Adrenal gland (tissue), 19 donors: ENCODE measurements around the gene BSND. TPM values are rescaled to one million over a fixed set of nuclear protein-coding genes. Genes with fewer than 3 reads are reported as not detected.

ENCODE experiments used
- DNase-seq, 7 donors: peaks; one replicate each; pipeline ENCODE4 v3.0.0-alpha.2; 2019 to 2020
- H3K27ac ChIP-seq, 5 donors: fragments of 200-600 bp; sonication (generic) in 4 of 5; 1 replicate in 3 of 5; 2 replicates in 2 of 5; pipeline versions ENCODE4 v1.5.1 to v1.8.0; 2016 to 2020; ENCODE audit warnings: mild to moderate bottlenecking in 1 of 5
- H3K27me3 ChIP-seq: fragments of 200-600 bp; 2 replicates; pipeline ENCODE4 v1.8.0; 2021
- H3K36me3 ChIP-seq, 2 donors: fragments of 200-600 bp; replicated peaks in 1 of 2; 1 replicate in 1 of 2; 2 replicates in 1 of 2; pipeline versions ENCODE4 v1.5.1 to v1.8.0; 2018 to 2022
- H3K4me1 ChIP-seq, 2 donors: fragments of 200-600 bp; replicated peaks in 1 of 2; 1 replicate in 1 of 2; 2 replicates in 1 of 2; pipeline versions ENCODE4 v1.5.1 to v1.8.0; 2018 to 2021
- H3K4me3 ChIP-seq, 4 donors: fragments of 200-600 bp; sonication (generic) in 3 of 4; one replicate each; pipeline ENCODE4 v1.5.1; 2016 to 2018
- H3K9me3 ChIP-seq, 3 donors: fragments of 200-600 bp; sonication (generic) in 1 of 3; replicated peaks in 1 of 3; 1 replicate in 2 of 3; 2 replicates in 1 of 3; pipeline versions ENCODE4 v1.5.1 to v1.8.0; 2016 to 2021
- POLR2A ChIP-seq, 2 donors: fragments of 450-650 bp; IDR thresholded peaks; one replicate each; pipeline ENCODE4 v1.6.1; 2017; ENCODE audit warnings: antibody characterized with exemption in 2 of 2, mild to moderate bottlenecking in 2 of 2, moderate library complexity in 1 of 2
- WGBS, 4 donors: extraction: QIAGEN DNeasy Blood & Tissue Kit in 2 of 4; methylation state at CpG; one replicate each; pipeline versions ENCODE4 v1.1.5 to v1.1.7; 2013 to 2017; 5-methylcytosine and 5-hydroxymethylcytosine counted together
- intact Hi-C, 2 donors: fragments of 100-400 bp; cut with DNase I; formaldehyde crosslinking; loops; one replicate each; pipeline versions ENCODE4 v1.14.1 to v1.15.0; 2022 to 2023
- long read RNA-seq, 10 donors: library from polyadenylated mRNA in 3 of 10; unstranded in 2 of 10; stranded (forward) in 1 of 10; transcript quantifications; one replicate each; pipeline ENCODE4 v2.0.0 and lab custom pipeline, GENCODE V29; 2021 to 2026
- polyA plus RNA-seq, 3 donors: library from polyadenylated mRNA; stranded (reverse); fragments of 200-250 nt in 2 of 3; fragments of 350-450 nt in 1 of 3; fragmentation: Illumina TruSeq in 1 of 3; extraction: RNeasy Lipid Tissue Mini Kit (QIAGEN cat#74804) in 1 of 3; gene quantifications; one replicate each; pipeline ENCODE4 v1.2.3, GENCODE V29; 2013 to 2014
- total RNA-seq, 9 donors: library from RNA; depleted of rRNA in 4 of 9; stranded (reverse); fragments of >200 nt in 4 of 9; fragments of 120-200 nt in 1 of 9; fragmentation: NEBNext Ultra II Directional in 1 of 9; extraction: Animal tissue kit (Norgen Biotek cat#: 25700) in 1 of 9; gene quantifications; one replicate each; pipeline versions ENCODE4 v1.1.0 to v1.2.4, GENCODE V29; 2013 to 2023
- TF ChIP-seq, protein P1 (sequence below), 6 experiments: fragments of 450-650 bp in 4 of 6; fragments of 200-600 bp in 2 of 6; sonication (generic) in 1 of 6; IDR thresholded peaks; 1 replicate in 5 of 6; 2 replicates in 1 of 6; pipeline versions ENCODE4 v1.5.1 to v1.8.0; 2016 to 2021; ENCODE audit warnings: antibody characterized with exemption in 6 of 6, mild to moderate bottlenecking in 2 of 6, moderate library complexity in 1 of 6
- donor health status: healthy with polysubstance abuse.
- donor health status: Bipolar disorder and iron deficiency.
- donor health status: DM: yes; HTN: yes; CAD: no.
- donor health status: DM: no; HTN: no; CAD: no.
- donor health status: DM: no; HTN: no; CAD: no.
- donor health status: DM: yes; HTN: yes; CAD: no.

BSND gene
- under 1 TPM in 1 of 9 donors, not detected in 8; 0.44 TPM for total RNA-seq
- under 1 TPM in 2 of 3 donors, not detected in 1; 0.04 to 0.08 TPM for polyA plus RNA-seq
- long read RNA-seq, donor 1: 0 reads
- long read RNA-seq, donor 2: 0 reads
- long read RNA-seq, donor 3: 0 reads
- long read RNA-seq, donor 4: 0 reads
- long read RNA-seq, donor 5: 0 reads
- long read RNA-seq, donor 6: 0 reads
- long read RNA-seq, donor 7, full-length matches to known transcripts: 1 of 1 reads
- long read RNA-seq, donor 7, partial matches to known transcripts: 0 of 1 reads
- long read RNA-seq, donor 7, other reads (novel, unspliced or antisense): 0 of 1 reads
- long read RNA-seq, donor 8: 0 reads
- long read RNA-seq, donor 9, full-length matches to known transcripts: 1 of 1 reads
- long read RNA-seq, donor 9, partial matches to known transcripts: 0 of 1 reads
- long read RNA-seq, donor 9, other reads (novel, unspliced or antisense): 0 of 1 reads
- long read RNA-seq, donor 10: 0 reads

DNA sequence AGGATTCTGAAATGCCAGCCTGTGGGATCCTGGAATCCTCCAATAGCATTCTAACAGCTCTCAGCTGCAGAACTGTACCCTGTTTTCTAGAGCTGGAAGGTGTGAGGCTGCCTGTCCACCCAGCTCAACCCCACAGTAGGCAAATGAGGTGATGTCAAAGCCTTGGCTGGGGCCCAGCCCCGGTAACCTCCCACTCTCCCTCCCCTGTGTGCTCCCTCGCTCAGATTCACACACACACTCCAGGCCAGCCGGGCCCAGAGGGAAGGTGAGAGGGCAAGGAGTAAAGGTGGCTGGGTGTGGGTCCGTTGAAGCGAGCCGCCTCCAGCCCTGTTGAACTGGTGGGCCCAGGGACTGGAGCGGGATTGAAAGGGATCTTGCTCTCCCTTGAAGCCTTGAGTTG is at the start of gene BSND:
Gene BSND (plus strand): TSS at position 257 of the 400 bp plus-strand sequence. CDS start 254 bp downstream, outside the sequence.
- DNase-seq: no peak
- Histone ChIP-seq H3K27me3 (peaks cover 16% of the 10 kb centered on the region), H3K27ac (no peak within 1 kb of the TSS), H3K36me3 (no peaks in the 10 kb centered on the region), H3K9me3 (no peaks in the 10 kb centered on the region), H3K4me1 (peaks cover 0 to 11% of the 10 kb centered on the region in 2 donors), H3K4me3 (no peak within 1 kb of the TSS)
- 75 to 91% (median 75%) methylated on average over 7 of the region's 7 CpGs for WGBS, 4 donors
- TF ChIP-seq, protein P1, sequence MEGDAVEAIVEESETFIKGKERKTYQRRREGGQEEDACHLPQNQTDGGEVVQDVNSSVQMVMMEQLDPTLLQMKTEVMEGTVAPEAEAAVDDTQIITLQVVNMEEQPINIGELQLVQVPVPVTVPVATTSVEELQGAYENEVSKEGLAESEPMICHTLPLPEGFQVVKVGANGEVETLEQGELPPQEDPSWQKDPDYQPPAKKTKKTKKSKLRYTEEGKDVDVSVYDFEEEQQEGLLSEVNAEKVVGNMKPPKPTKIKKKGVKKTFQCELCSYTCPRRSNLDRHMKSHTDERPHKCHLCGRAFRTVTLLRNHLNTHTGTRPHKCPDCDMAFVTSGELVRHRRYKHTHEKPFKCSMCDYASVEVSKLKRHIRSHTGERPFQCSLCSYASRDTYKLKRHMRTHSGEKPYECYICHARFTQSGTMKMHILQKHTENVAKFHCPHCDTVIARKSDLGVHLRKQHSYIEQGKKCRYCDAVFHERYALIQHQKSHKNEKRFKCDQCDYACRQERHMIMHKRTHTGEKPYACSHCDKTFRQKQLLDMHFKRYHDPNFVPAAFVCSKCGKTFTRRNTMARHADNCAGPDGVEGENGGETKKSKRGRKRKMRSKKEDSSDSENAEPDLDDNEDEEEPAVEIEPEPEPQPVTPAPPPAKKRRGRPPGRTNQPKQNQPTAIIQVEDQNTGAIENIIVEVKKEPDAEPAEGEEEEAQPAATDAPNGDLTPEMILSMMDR (IDR thresholded peaks at IDR 0.05): no peak
- no peak for TF ChIP-seq POLR2A (IDR thresholded peaks at IDR 0.05)
- intact Hi-C loops: no loop called here

DNA sequence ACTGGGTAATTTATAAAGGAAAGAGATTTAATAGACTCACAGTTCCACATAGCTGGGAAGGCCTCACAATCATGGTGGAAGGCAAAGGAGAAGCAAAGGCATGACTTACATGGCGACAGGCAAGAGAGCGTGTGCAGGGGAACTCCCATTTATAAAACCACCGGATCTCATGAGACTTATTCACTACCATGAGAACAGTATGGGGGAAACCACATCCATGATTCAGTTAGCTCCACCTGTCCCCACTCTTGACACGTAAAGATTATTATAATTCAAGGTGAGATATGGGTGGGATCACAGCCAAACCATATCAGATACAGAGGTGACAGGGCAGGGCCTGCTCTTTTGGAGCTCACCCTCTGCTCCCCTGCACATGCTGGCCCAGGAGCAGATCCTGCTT is 49.7 kb upstream of the BSND start:
- Histone ChIP-seq H3K27ac (no peak overlapping the region), H3K9me3 (no peaks in the 10 kb centered on the region), H3K36me3 (no peaks in the 10 kb centered on the region), H3K4me3 (no peak overlapping the region), H3K27me3 (no peaks in the 10 kb centered on the region), H3K4me1 (peaks cover 7 to 8% of the 10 kb centered on the region in 2 donors)
- no peak for TF ChIP-seq POLR2A (IDR thresholded peaks at IDR 0.05)
- TF ChIP-seq, protein P1 (IDR thresholded peaks at IDR 0.05): no peak
- no peak for DNase-seq
- WGBS, 4 donors: 68 to 90% (median 90%) methylated on average over 4 of the region's 4 CpGs
- intact Hi-C loops: loop anchor here (2.0 to 10.0 kb wide), 2 partner anchors 46 to 64 kb away; partner anchors contain the start of gene DHCR24 (in 1 of the 2)

DNA sequence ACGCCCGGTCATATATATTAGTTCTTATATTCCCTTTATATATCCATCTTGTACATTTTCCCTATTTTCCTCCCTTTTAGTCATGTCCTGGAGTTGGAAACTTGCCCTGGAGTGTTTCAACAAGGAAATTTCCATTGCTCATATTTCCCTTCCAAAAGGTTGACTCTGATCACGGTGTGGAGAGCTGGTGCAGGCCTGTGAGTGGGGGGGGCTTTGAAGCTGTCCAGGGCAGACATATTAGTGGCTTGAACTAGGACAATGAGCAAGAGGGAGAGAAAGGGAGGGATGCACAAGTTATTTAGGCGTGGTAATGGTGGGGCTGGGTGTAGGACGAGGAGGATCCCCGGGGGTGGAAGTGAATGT is 48.7 kb upstream of the BSND start:
- Histone ChIP-seq H3K9me3 (no peaks in the 10 kb centered on the region), H3K27ac (peak overlapping the region in 3 of 5 donors; percentile 45 to 78 (median 70)), H3K4me3 (no peak overlapping the region), H3K4me1 (peaks cover 7 to 8% of the 10 kb centered on the region in 2 donors), H3K27me3 (no peaks in the 10 kb centered on the region), H3K36me3 (no peaks in the 10 kb centered on the region)
- WGBS, 4 donors: 49 to 56% (median 53%) methylated on average over 6 of the region's 6 CpGs
- peak in 3 of 7 donors; percentile 42 to 46 (median 45) for DNase-seq
- intact Hi-C loops: loop anchor here in 1 of 2 donors (2.0 kb wide), 1 partner anchor 47 kb away; no protein-coding TSS in a partner anchor
- no peak for TF ChIP-seq POLR2A (IDR thresholded peaks at IDR 0.05)
- TF ChIP-seq, protein P1 (IDR thresholded peaks at IDR 0.05): no peak

DNA sequence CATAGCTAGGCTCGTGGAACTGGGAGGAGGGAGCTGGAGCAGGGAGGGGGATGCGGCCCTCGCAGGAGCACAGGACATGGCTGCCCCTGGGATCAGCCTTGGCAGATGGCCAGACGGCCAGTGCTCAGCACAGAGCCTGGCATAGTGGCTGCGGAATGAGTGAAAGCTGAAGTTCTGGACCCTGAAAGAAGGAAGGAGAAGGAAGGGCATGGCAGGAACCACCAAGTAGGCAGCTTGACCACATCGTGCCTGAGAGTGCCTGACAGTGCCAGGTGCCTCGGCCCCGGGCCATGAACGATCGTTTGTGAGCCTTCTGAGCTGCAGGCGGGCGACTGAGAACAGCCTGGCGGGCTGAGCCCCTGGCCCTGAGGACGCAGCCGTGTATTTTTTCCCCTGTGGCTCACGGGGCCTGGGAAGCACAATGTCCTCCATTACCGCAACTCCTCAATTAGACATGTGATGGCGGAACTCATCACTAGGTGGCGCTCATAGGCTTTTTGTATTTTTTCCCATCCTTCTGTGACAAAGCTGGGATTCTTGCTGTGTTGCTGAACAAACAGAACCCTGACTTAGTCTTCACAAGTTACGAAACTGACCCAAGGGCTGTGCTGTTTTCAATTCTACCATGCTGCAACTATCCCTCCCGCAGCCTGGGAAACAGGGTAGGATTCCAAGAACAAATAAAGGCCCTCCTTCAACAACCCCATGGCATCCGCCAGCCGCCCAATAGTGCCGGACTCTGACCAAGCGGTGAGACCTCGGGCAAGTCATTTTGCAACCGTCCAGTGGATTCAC is 48.2 kb upstream of the BSND start:
- intact Hi-C loops: loop anchor here in 1 of 2 donors (2.0 kb wide), 1 partner anchor 46 kb away; no protein-coding TSS in a partner anchor

More for the DNA sequence above, 48.2 kb upstream of the BSND start:
- Histone ChIP-seq H3K36me3 (no peaks in the 10 kb centered on the region), H3K4me1 (peaks cover 7 to 8% of the 10 kb centered on the region in 2 donors), H3K9me3 (no peaks in the 10 kb centered on the region), H3K27ac (peak overlapping the region in 4 of 5 donors; percentile 11 to 78 (median 58)), H3K4me3 (no peak overlapping the region), H3K27me3 (no peaks in the 10 kb centered on the region)
- no peak for TF ChIP-seq POLR2A (IDR thresholded peaks at IDR 0.05)
- TF ChIP-seq, protein P1 (IDR thresholded peaks at IDR 0.05): peak; percentile 79 to 95 (median 90)
- peak; percentile 75 to 94 (median 79) for DNase-seq
- 18 to 32% (median 23%) methylated on average over 14 to 27 of the region's 27 CpGs for WGBS, 4 donors
